Inflammatory macrophage treated with lipopolysaccharide for 1 hour (primary cell): Measurements from ENCODE around the gene PRLR.

Source experiments
- DNase-seq, 2 donors: peaks; one replicate each; pipeline ENCODE4 v3.0.0-alpha.2; 2020 to 2022

PRLR gene

DNA sequence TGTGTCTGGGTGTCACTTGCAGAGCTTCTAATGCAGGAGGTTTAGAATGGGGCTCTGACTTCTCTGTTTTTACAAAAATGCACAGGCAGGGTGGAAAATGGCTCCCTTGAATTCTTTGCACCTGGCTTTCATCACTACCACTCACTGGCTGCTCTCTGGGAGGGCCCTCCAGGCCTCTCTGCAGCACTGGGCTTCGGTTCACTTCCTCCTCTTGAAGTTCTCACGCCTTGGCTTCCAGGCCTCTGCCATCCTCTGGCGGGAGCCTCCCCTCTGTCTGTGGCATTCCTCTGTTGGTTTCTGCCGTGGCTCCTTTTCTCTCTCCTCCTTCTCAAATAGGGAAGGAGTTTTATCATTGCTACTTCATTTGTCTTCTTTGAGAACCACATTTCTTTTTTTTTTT, 2.8 kb upstream of the PRLR start:
- no peak for DNase-seq

DNA sequence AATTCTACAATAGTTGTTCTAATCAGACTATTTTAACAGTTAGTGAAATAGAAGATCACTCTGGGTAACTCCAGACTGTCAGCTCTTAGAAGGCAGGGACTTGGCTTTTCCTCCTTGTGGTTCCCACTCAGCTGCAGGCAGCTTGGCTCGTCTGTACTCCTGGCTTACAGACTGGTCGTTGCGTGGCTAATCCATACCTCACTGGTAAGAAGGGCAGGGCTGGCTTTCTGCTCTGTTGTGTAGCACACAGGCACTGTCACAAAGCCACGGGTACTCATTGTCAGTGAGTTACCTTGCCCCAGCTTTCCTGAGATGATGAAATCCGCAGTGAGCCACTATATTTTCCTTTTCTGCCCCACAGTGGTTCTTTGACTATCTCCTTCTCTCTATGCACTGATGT, 1.8 kb upstream of the PRLR start:
- DNase-seq: no peak

DNA sequence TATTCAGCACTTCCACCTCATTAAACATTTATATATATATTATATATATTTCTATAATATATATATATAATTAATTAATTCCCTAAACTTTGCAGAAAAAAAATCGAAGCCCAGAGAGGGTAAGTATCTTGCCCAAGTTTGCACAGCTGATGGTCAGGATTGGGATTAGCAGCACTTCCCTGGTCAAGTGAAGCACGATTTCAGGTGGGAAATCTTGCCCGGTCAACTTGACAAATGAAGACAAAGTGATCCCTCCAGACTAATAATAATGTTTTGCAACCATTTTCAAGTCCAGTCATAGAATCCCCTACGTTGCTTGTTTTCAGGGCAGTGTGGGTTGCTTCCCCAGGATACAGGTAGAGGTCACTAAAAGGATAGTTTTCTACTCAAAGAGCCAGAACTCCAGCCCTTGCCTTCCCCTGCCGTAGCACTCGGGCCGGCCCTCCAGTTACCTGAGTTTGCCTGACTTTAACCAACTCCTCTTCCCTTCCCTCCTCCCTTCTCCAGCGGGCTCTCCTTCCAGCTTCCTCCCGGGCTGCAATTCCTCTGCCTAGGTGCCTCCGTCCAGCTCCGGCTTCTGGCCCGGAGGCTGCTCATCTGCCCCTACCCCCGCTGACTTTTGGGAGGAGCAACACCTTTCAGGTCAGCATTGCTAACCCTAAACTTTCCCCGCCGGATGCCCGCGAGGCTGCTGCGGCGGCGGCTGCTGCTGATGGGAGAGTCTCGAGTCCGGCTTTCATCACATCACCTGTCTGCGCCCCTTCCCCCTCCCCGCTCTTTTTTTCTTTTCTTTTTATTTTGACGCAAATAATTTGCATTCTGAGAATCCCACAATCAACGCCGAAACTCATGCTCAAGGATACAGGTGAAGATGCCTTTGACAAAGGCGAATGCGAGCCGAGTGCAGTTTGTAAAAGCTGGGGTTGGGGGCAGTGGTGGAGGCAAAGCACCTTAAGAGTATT, 930 bp downstream of the PRLR start:
- no peak for DNase-seq

DNA sequence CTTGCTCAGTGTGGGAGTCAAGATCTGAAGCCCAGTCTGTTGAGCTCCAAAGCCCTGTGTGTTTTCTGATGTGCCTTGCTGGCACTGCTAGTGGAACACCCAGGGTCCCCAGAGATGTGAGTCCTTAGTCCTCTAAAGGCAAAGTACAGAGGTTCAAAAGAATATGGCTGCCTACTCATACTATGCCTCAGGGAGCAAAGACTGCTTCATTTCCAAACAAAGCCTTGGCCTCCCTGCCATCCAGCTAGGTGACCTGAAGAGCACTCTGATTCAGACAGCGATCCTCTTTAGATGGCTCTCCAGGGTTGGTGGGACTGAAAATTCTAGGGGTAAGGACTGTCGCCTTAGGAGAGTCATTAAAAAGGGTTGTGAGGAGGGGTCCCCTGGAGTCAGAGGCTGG, 2.0 kb downstream of the PRLR start:
- DNase-seq: no peak

DNA sequence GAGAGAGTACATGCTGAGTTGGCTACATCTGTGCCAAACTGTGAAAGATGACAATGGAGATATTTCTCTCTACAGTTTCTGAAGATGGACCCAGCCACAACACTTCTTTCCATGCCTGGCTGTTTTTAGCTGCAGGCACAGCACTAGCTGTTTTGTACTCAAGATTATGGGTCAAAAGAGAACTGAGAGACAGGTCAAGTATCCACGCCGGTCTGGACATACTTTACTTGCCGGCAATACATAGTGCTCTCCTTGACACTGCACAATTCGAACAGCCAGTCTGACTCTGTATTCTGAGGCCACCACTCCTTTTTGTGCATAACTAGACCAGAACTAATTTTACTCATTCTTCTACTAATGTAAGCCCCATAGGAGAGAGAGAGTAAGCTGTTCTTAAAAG, 2.6 kb downstream of the PRLR start:
- DNase-seq: no peak

GRCh38 chr5:35223787-35224395, 6.4 kb downstream of the PRLR start:
- DNase-seq: no peak

DNA sequence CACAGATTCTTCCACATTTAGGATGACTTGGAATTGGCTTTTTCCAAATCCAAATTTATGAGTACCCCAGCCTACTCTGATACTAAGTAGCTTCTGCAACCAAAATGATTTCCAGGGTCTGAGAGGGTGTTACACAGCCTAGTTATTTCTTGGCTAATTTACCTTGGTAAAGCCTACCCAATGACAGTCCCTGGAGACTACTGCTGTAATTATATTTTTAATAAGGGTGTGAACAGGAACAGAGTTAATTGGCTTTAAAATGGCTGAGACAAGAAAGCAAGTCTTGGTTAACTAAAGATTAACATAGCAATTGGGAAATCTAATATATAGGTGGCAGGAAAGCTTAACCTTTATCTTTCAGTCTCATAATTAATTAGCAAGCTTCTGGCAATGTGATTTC, 9.3 kb downstream of the PRLR start:
- no peak for DNase-seq

DNA sequence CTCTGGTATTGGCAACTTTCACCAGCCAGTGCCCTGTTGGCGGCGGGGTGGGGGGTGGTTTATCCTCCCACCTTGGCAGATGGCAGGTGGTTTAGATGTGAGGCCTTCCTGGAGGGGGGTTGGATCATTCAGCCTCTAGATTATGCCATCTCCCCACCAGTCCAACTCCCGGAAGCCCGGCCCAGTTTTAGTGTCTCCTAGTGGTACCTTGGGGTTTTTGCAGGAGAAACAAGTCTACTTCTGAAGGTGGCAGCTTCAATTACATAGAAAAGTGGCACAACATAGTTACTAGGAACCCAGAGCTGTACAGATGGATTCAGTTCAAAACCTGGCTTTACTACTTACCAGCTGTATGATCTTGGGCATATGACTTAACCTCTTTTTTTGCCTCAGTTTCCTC, 11.3 kb downstream of the PRLR start:
- DNase-seq: no peak

DNA sequence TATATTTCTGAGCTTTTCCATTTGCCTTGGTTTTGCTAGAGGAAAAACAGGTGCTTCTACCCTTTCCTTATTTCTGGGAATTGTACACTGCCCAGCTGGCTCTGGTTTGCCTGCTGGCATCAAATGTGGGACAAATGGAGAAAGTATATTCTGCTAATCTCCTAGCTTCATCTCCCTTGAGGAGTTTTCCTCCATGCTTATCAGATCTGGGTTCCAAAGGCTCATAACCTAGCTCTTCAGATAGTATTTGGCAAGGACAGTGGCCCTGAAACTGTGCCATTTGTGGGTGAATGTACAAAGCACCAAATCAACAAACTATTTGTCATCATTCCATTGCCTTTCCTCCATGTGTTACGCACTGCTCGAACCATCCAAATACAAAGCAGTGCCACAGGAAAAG, 16.2 kb downstream of the PRLR start:
- DNase-seq: no peak

DNA sequence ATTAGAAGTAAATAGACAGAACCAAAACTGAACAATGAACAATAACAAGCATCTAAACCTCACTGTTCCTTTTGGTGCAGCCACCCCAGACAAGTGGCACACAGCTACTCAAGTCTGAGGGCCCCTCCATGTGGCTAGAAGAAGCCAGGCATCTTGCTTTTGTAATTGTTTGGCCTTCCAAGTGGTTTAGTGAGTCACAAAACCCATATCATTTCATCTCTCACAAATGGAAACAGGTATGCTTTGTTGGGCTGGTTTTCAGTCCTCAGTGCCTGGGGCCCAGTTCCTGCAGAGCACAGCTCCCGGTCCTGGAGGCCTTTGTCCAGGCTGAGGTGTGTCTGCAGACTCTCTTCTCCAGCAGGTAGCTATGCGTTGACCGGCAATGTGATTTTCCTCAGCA, 16.7 kb downstream of the PRLR start:
- DNase-seq: no peak

- peak; percentile 65 to 78 for DNase-seq
Measured at GRCh38 chr5:35212122-35212982, 17.9 kb downstream of the PRLR start.

DNA sequence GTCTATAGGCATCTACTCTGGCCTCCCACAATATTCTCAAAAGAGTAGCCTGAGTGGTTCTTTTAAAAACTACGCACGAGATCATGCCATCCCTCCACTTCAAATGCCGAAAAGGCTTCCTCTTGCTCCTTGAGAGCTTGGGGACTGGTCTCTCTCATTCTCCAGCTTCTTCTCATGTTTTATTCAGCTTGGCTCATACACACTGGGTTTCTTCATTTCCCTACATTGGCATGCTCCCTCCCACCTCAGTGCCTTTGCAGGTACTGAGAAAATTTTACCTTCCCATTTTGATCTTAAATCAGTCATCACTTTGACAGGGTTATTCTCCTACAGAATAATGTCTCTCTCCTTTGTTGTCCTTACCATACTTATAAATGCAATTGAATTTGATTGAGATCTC, 20.4 kb downstream of the PRLR start:
- no peak for DNase-seq

DNA sequence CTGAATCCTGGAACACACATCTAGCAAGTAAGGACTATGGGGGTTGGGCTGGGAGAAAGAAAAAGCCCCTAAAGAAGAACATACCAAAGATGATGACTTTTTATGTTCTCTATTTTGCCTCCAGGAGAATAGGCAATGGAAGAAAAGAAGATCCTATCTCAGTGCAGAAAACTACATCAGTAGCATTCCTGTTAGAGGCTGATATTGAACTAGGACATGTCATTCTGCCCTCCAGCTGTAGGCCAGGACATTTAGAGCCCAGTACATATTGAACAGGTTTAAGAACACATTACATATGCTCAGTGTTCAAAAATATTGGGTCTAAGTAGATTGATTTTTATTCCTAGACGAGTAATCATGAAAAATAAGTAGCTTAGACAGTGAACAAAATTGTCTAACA, 24.7 kb downstream of the PRLR start:
- DNase-seq: no peak

GRCh38 chr5:35205186-35205585, 25.1 kb downstream of the PRLR start:
- DNase-seq: no peak

DNA sequence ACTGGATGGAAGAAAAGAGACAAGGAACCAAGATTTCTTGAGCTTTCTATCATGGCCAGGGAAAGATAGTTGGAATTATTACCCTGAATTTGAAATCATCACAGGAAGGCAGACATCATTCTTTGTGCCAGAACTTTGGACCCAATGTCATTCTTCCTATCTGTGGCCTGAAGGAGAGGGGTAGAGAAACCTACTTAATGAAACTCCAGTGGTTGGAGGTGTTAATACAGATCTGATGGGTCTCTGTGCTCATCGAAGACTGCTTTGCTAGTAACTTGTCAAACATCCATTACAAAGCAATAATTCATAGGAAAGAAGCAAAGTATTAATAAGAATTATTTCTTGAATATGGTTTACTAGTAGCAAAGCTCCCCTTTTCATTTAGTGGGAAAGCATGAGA, 26.9 kb downstream of the PRLR start:
- no peak for DNase-seq

GRCh38 chr5:35202319-35203111, 27.8 kb downstream of the PRLR start:
- DNase-seq: peak; percentile 13 to 62

DNA sequence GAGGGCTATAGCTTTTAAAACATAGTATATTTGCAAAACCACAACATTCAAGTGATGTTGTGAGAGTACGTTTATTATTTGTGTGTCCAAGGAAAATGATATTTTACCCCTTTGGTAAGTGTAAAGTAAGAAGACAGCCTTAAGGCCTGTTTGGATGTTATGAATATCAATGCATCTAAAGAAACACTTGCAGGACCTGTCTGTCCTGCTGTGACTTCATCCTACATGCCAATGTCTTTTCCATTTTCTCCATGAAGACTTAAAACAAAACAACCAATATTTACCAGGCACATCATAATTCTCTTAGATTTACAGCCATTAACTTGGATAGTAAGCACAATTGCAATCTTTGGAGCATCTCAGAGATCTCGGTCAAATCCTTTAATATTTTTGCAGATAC, 29.0 kb downstream of the PRLR start:
- DNase-seq: no peak

GRCh38 chr5:35199886-35200285, 30.4 kb downstream of the PRLR start:
- DNase-seq: no peak

GRCh38 chr5:35198686-35199085, 31.6 kb downstream of the PRLR start:
- no peak for DNase-seq

- no peak for DNase-seq
Measured at GRCh38 chr5:35198075-35198474, 32.2 kb downstream of the PRLR start.

GRCh38 chr5:35197351-35197750, 32.9 kb downstream of the PRLR start:
- no peak for DNase-seq

DNA sequence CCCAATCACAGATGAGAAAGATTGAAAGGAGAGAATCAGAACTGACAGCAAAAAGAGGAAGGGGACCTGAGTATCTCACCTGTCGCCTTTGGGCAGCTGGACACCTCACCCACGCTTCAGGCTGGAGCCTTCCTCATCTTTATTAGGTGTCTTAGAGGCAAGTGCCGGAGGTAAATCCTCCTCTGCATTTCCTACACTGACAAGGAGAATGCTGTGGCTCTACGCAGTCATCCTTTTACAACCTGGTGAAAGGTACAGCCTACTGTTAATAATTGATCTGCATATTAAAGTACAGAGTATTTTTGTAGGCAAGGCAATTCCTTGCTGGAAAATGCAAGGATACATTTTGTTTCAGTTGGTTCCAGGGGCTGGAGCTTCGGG, 34.8 kb downstream of the PRLR start:
- DNase-seq: no peak
